GM23338 (cell line): ENCODE data around the gene RNF187. TPM values are rescaled to one million over a fixed set of nuclear protein-coding genes. Genes with fewer than 3 reads are reported as not detected.

Experiments used
- ATAC-seq: fragments of 200-7000 bp; cut with Tn5 transposase; 3 replicates; pipeline ENCODE4 v1.9.1; 2020
- DNase-seq: peaks from one replicate; pipeline ENCODE4 v3.0.0-alpha.2; 2015; ENCODE audit warnings: low spot score
- H2AFZ ChIP-seq: fragments of 200-600 bp; sonication (generic); 2 replicates; pipeline ENCODE4 v1.8.0; 2016; ENCODE audit warnings: antibody characterized with exemption, mild to moderate bottlenecking, moderate library complexity
- H3F3A ChIP-seq: fragments of 200-600 bp; sonication (generic); replicated peaks from 2 replicates; pipeline ENCODE4 v1.8.0; 2017; ENCODE audit warnings: antibody characterized with exemption, mixed run types, low read depth
- H3K27ac ChIP-seq: fragments of 200-600 bp; sonication (generic); 2 replicates; pipeline ENCODE4 v1.6.1; 2016; ENCODE audit warnings: low read depth
- H3K27me3 ChIP-seq: fragments of 200-600 bp; sonication (generic); 2 replicates; pipeline ENCODE4 v1.8.0; 2016; ENCODE audit warnings: mild to moderate bottlenecking, mixed run types, moderate library complexity; ENCODE audit not compliant: insufficient read depth
- H3K36me3 ChIP-seq: fragments of 200-600 bp; sonication (generic); 2 replicates; pipeline ENCODE4 v1.8.0; 2016; ENCODE audit warnings: mild to moderate bottlenecking; ENCODE audit not compliant: insufficient read depth
- H3K4me1 ChIP-seq: fragments of 200-600 bp; sonication (generic); 2 replicates; pipeline ENCODE4 v1.8.0; 2016; ENCODE audit warnings: mild to moderate bottlenecking, moderate library complexity; ENCODE audit not compliant: insufficient read depth
- H3K4me2 ChIP-seq: fragments of 200-600 bp; sonication (generic); 2 replicates; pipeline ENCODE4 v1.7.1; 2017; ENCODE audit warnings: mixed run types
- H3K4me3 ChIP-seq: fragments of 200-600 bp; sonication (generic); 2 replicates; pipeline ENCODE4 v1.6.1; 2016; ENCODE audit warnings: mixed run types
- H3K79me2 ChIP-seq: fragments of 200-600 bp; sonication (generic); replicated peaks from 2 replicates; pipeline ENCODE4 v1.8.0; 2017; ENCODE audit warnings: mild to moderate bottlenecking; ENCODE audit not compliant: insufficient read depth
- H3K9me2 ChIP-seq: fragments of 200-600 bp; sonication (generic); 2 replicates; pipeline ENCODE4 v1.8.0; 2017; ENCODE audit not compliant: insufficient read depth
- H4K20me1 ChIP-seq: fragments of 200-600 bp; sonication (generic); replicated peaks from 2 replicates; pipeline ENCODE4 v1.8.0; 2017; ENCODE audit warnings: mild to moderate bottlenecking; ENCODE audit not compliant: insufficient read depth
- H3K27ac Mint-ChIP-seq: 2 replicates; pipeline ENCODE4 v1.8.0; 2020; ENCODE audit warnings: inconsistent platforms, mild to moderate bottlenecking, moderate library complexity, mixed read lengths
- H3K27me3 Mint-ChIP-seq: 3 replicates; pipeline ENCODE4 v1.8.0; 2022; ENCODE audit warnings: low read depth, mild to moderate bottlenecking, moderate library complexity, mixed read lengths, inconsistent platforms; ENCODE audit not compliant: insufficient read depth, poor library complexity
- H3K36me3 Mint-ChIP-seq: 3 replicates; pipeline ENCODE4 v1.8.0; 2021; ENCODE audit warnings: low read depth, mild to moderate bottlenecking, inconsistent platforms, moderate library complexity, mixed read lengths
- H3K4me1 Mint-ChIP-seq: 3 replicates; pipeline ENCODE4 v1.8.0; 2020; ENCODE audit warnings: mild to moderate bottlenecking, inconsistent platforms, mixed read lengths
- H3K4me3 Mint-ChIP-seq: 3 replicates; pipeline ENCODE4 v1.8.0; 2021; ENCODE audit warnings: moderate library complexity, mild to moderate bottlenecking, inconsistent platforms, mixed read lengths
- H3K9me3 Mint-ChIP-seq: 3 replicates; pipeline ENCODE4 v1.8.0; 2020; ENCODE audit warnings: moderate library complexity, mild to moderate bottlenecking, inconsistent platforms, mixed read lengths
- CREB1 ChIP-seq: fragments of 250-450 bp; sonication (Bioruptor Pico); IDR thresholded peaks from 2 replicates; pipeline ENCODE4 v1.5.0; 2020; ENCODE audit warnings: low read depth, mild to moderate bottlenecking, moderate library complexity
- EZH2phosphoT487 ChIP-seq: fragments of 200-600 bp; sonication (generic); IDR thresholded peaks from one replicate; pipeline ENCODE4 v1.8.1; 2018; ENCODE audit warnings: antibody characterized with exemption; ENCODE audit not compliant: unreplicated experiment
- JUNB ChIP-seq: IDR thresholded peaks from one replicate; pipeline ENCODE4 v1.6.1; 2016; ENCODE audit warnings: antibody characterized with exemption; ENCODE audit not compliant: unreplicated experiment
- NANOG ChIP-seq: IDR thresholded peaks from 2 replicates; pipeline ENCODE4 v1.6.1; 2016; ENCODE audit warnings: antibody characterized with exemption, borderline replicate concordance
- STAT1 ChIP-seq: IDR thresholded peaks from one replicate; pipeline ENCODE4 v1.6.1; 2016; ENCODE audit warnings: antibody characterized with exemption; ENCODE audit not compliant: unreplicated experiment
- ZNF331 ChIP-seq: fragments of 250-450 bp; sonication (Bioruptor Pico); IDR thresholded peaks from 2 replicates; pipeline ENCODE4 v1.5.0; 2020; ENCODE audit warnings: low read depth, mild to moderate bottlenecking, moderate library complexity
- microRNA-seq: library from miRNA; unstranded; fragments of <30 nt; microRNA quantifications from one replicate; pipeline ENCODE4, GENCODE V29; 2017
- polyA plus RNA-seq: library from polyadenylated mRNA; unstranded; fragments of >200 nt; fragmentation: Nextera tagmentation; extraction: Ambion mirVana; gene quantifications from 2 replicates; pipeline ENCODE4 v1.2.1, GENCODE V29; 2016
- small RNA-seq: library from RNA; depleted of rRNA; stranded (forward); fragments of <200 nt; gene quantifications from one replicate; pipeline ENCODE3, GENCODE V24; 2014; ENCODE audit warnings: low replicate concordance
- total RNA-seq: library from RNA; depleted of rRNA; stranded (reverse); fragments of >200 nt; shearing (Covaris generic); gene quantifications from 2 replicates; pipeline ENCODE4 v1.2.3, GENCODE V29; 2014; rRNA removed
- TF ChIP-seq, protein P1 (sequence below): IDR thresholded peaks from one replicate; pipeline ENCODE4 v1.6.1; 2018; ENCODE audit warnings: antibody characterized with exemption; ENCODE audit not compliant: unreplicated experiment
- TF ChIP-seq, protein P2 (sequence below): IDR thresholded peaks from 2 replicates; pipeline ENCODE4 v1.6.1; 2016; ENCODE audit warnings: antibody characterized with exemption
- TF ChIP-seq, protein P3 (sequence below), 2 experiments: fragments of 200-600 bp in 1 of 2; sonication (generic) in 1 of 2; conservative IDR thresholded peaks; 2 replicates each; pipeline versions ENCODE4 v1.5.1 to v1.6.1; 2016 to 2017; ENCODE audit warnings: antibody characterized with exemption in 2 of 2, low read depth in 2 of 2, mild to moderate bottlenecking in 2 of 2, moderate library complexity in 1 of 2

Gene RNF187
- total and polyA plus RNA-seq, 2 experiments from 2014 or later: 24.8 to 55.3 TPM

DNA sequence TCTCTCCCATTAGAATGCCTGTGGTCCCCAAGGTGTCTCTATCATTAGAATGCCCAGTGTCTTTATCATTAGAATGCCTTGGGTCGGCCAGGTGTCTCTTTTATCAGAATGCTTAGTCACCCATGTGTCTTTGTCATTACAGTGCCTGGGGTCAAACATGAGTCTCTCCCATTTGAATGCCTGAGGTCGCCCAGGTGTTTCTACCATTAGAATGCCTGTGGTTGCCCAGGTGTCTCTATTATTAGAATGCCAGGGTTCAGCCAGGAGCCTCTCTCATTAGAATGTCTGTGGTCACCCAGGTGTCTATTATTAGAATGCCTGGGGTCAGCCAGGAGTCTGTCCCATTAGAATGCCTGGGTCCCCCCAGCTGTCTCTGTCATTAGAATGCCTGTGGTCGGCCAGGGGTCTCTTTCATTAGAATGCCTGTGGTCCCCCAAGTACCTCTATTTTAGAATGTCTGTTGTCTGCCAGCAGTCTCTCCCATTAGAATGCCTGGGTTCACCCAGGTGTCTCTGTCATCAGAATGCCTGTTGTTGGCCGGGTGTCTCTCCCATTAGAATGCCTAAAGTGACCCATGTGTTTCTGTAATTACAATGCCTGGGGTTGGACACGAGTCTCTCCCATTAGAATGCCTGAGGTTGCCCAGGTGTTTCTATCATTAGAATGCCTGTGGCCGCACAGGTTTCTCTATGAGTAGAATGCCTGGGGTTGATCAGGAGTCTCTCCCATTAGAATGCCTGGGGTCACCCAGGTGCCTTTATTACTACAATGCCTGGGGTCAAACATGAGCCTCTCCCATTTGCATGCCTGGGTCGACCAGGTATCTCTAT, 57.1 kb downstream of the RNF187 start (continued):
- TF ChIP-seq, protein P1, sequence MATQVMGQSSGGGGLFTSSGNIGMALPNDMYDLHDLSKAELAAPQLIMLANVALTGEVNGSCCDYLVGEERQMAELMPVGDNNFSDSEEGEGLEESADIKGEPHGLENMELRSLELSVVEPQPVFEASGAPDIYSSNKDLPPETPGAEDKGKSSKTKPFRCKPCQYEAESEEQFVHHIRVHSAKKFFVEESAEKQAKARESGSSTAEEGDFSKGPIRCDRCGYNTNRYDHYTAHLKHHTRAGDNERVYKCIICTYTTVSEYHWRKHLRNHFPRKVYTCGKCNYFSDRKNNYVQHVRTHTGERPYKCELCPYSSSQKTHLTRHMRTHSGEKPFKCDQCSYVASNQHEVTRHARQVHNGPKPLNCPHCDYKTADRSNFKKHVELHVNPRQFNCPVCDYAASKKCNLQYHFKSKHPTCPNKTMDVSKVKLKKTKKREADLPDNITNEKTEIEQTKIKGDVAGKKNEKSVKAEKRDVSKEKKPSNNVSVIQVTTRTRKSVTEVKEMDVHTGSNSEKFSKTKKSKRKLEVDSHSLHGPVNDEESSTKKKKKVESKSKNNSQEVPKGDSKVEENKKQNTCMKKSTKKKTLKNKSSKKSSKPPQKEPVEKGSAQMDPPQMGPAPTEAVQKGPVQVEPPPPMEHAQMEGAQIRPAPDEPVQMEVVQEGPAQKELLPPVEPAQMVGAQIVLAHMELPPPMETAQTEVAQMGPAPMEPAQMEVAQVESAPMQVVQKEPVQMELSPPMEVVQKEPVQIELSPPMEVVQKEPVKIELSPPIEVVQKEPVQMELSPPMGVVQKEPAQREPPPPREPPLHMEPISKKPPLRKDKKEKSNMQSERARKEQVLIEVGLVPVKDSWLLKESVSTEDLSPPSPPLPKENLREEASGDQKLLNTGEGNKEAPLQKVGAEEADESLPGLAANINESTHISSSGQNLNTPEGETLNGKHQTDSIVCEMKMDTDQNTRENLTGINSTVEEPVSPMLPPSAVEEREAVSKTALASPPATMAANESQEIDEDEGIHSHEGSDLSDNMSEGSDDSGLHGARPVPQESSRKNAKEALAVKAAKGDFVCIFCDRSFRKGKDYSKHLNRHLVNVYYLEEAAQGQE: no peak
- TF ChIP-seq NANOG (no peak), ZNF331 (CRISPR knock-in tag) (no peak), JUNB (no peak)

DNA sequence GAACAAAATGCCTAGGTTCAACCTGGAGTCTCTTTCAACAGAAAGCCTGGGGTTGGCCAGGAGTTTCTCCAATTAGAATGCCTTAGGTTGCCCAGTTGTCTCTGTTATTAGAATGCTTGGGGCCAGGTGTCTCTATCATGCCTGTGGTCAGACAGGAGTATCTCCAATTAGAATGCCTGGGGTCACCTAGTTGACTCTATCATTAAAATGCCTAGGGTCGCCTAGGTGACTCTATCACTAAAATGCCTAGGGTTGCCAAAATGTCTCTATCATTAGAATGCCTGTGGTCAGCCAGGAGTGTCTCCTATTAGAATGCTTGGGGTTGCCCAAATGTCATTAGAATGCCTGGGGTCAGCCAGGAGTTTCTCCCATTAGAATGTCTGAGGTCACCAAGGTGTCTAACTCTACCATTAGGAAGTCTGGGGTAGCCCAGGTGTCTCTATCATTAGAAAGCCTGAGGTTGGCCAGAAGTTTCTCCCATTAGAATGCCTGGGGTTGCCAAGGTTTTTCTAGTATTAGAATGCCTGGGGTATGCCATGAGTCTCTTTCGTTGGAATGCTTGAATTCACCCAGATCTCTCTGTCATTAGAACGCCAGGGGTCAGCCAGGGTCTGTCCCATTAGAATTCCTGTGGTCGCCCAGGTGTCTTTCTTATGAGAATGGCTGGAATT, 57.9 kb downstream of the RNF187 start:
- no peaks in the 10 kb centered on the region for H3F3A ChIP-seq
- H3K4me3 ChIP-seq: no peak overlapping the region
- H3K9me3 Mint-ChIP-seq: peaks cover 90% of the 10 kb centered on the region
- no peaks in the 10 kb centered on the region for H3K79me2 ChIP-seq
- H3K4me3 Mint-ChIP-seq: no peak overlapping the region
- no peak overlapping the region for H2AFZ ChIP-seq
- no peaks in the 10 kb centered on the region for H4K20me1 ChIP-seq
- H3K4me2 ChIP-seq: no peak overlapping the region
- H3K4me1 ChIP-seq: no peaks in the 10 kb centered on the region
- H3K9me2 ChIP-seq: no peaks in the 10 kb centered on the region
- H3K36me3 ChIP-seq: no peaks in the 10 kb centered on the region
- no peaks in the 10 kb centered on the region for H3K4me1 Mint-ChIP-seq
- H3K27me3 ChIP-seq: peaks cover 100% of the 10 kb centered on the region
- DNase-seq (no peak), ATAC-seq (no peak)
- no peak overlapping the region for H3K27ac ChIP-seq
- no peak overlapping the region for H3K27ac Mint-ChIP-seq
- TF ChIP-seq NANOG (no peak), JUNB (no peak), STAT1 (no peak), CREB1 (CRISPR knock-in tag) (no peak), EZH2phosphoT487 (no peak)
- TF ChIP-seq, protein P2, sequence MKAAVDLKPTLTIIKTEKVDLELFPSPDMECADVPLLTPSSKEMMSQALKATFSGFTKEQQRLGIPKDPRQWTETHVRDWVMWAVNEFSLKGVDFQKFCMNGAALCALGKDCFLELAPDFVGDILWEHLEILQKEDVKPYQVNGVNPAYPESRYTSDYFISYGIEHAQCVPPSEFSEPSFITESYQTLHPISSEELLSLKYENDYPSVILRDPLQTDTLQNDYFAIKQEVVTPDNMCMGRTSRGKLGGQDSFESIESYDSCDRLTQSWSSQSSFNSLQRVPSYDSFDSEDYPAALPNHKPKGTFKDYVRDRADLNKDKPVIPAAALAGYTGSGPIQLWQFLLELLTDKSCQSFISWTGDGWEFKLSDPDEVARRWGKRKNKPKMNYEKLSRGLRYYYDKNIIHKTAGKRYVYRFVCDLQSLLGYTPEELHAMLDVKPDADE: no peak
- TF ChIP-seq, protein P3, sequence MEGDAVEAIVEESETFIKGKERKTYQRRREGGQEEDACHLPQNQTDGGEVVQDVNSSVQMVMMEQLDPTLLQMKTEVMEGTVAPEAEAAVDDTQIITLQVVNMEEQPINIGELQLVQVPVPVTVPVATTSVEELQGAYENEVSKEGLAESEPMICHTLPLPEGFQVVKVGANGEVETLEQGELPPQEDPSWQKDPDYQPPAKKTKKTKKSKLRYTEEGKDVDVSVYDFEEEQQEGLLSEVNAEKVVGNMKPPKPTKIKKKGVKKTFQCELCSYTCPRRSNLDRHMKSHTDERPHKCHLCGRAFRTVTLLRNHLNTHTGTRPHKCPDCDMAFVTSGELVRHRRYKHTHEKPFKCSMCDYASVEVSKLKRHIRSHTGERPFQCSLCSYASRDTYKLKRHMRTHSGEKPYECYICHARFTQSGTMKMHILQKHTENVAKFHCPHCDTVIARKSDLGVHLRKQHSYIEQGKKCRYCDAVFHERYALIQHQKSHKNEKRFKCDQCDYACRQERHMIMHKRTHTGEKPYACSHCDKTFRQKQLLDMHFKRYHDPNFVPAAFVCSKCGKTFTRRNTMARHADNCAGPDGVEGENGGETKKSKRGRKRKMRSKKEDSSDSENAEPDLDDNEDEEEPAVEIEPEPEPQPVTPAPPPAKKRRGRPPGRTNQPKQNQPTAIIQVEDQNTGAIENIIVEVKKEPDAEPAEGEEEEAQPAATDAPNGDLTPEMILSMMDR (conservative IDR thresholded peaks at IDR 0.05; ENCODE audit: low read depth in 2 of 2): no peak
- peaks cover 99% of the 10 kb centered on the region for H3K27me3 Mint-ChIP-seq
- peaks cover 3% of the 10 kb centered on the region; the same call in 1 of the 3 replicates for H3K36me3 Mint-ChIP-seq

Small RNAs within 50 kb of the gene (microRNA-seq; reads per million reads assigned to microRNA genes)
- gene MIR4666A: not detected

Small RNAs within 50 kb of the gene (small RNA-seq; reads per million reads assigned to genes)
- gene MIR4666A: not detected

Other genes with a start within 250 kb of the RNF187 start
- gene TRIM11, start 80.5 kb upstream of the RNF187 start, total RNA-seq: 37.2 and 41.2 TPM in 2 replicates
- 16.2 and 17.5 TPM in 2 replicates for gene TRIM11, start 80.5 kb upstream of the RNF187 start, polyA plus RNA-seq
- 1.1 and 1.4 TPM in 2 replicates for gene TRIM17, start 70.5 kb upstream of the RNF187 start, total RNA-seq
- gene TRIM17, start 70.5 kb upstream of the RNF187 start, polyA plus RNA-seq: 0.86 and 1.4 TPM in 2 replicates
- gene RHOU, start 248.1 kb downstream of the RNF187 start, total RNA-seq: 3.7 and 4.4 TPM in 2 replicates
- gene RHOU, start 248.1 kb downstream of the RNF187 start, polyA plus RNA-seq: 0.64 and 0.95 TPM in 2 replicates